ENCODE measurements around the gene MAPK4.
"Not testable (repeated sequence)": the region's sequence is repeated elsewhere in the genome, so short reads cannot be mapped to it uniquely, and the experiment has no call there.

Gene MAPK4

GRCh38 chr18:50769463-50769862 is 209.6 kb downstream of the MAPK4 start:
- DNase-seq: no peak

- DNase-seq: no peak
Observed at GRCh38 chr18:50775207-50775606, 215.3 kb downstream of the MAPK4 start.

- DNase-seq: no peak
Observed at GRCh38 chr18:50775726-50776125, 215.8 kb downstream of the MAPK4 start.

GRCh38 chr18:50776383-50776782 is 216.5 kb downstream of the MAPK4 start:
- DNase-seq: no peak

- DNase-seq: not testable (repeated sequence)
Observed at GRCh38 chr18:50779021-50779420, 219.1 kb downstream of the MAPK4 start.
